Transverse colon (tissue), 4 donors: Measurements from ENCODE around the gene CERT1. TPM values are rescaled to one million over a fixed set of nuclear protein-coding genes. Genes with fewer than 3 reads are reported as not detected.

Experiments used
- DNase-seq: peaks from one replicate; pipeline ENCODE4 v3.0.0-alpha.2; 2019
- H3K27ac ChIP-seq, 4 donors: fragments of 200-600 bp; sonication (generic); 2 replicates each; pipeline ENCODE4 v1.5.1; 2016 to 2018; ENCODE audit warnings: inconsistent platforms in 4 of 4
- H3K27me3 ChIP-seq: fragments of 200-600 bp; sonication (generic); 2 replicates; pipeline ENCODE4 v1.5.1; 2017; ENCODE audit warnings: inconsistent platforms
- H3K36me3 ChIP-seq, 4 donors: fragments of 200-600 bp; sonication (generic); 2 replicates each; pipeline ENCODE4 v1.5.1; 2017 to 2019; ENCODE audit warnings: inconsistent platforms in 4 of 4
- H3K4me1 ChIP-seq, 4 donors: fragments of 200-600 bp; sonication (generic); 2 replicates each; pipeline ENCODE4 v1.5.1; 2017 to 2020; ENCODE audit warnings: inconsistent platforms in 4 of 4
- H3K4me3 ChIP-seq, 4 donors: fragments of 200-600 bp; sonication (generic); 1 replicate in 1 of 4; 2 replicates in 3 of 4; pipeline versions ENCODE4 v1.5.1 to v1.6.1; 2017 to 2019; ENCODE audit warnings: inconsistent platforms in 4 of 4
- H3K9me3 ChIP-seq, 2 donors: fragments of 200-600 bp; sonication (generic); 2 replicates each; pipeline ENCODE4 v1.5.1; 2017 to 2019; ENCODE audit warnings: inconsistent platforms in 2 of 2
- CTCF ChIP-seq, 5 experiments: fragments of 200-600 bp in 3 of 5; fragments of 450-650 bp in 2 of 5; sonication (generic) in 3 of 5; IDR thresholded peaks; 1 replicate in 2 of 5; 2 replicates in 3 of 5; pipeline ENCODE4 v1.5.1; 2016 to 2017; ENCODE audit warnings: antibody characterized with exemption in 5 of 5, inconsistent platforms in 3 of 5, mild to moderate bottlenecking in 2 of 5, moderate library complexity in 1 of 5
- EP300 ChIP-seq: sonication (generic); formaldehyde crosslinking; IDR thresholded peaks from one replicate; pipeline ENCODE4 v1.6.1; 2017; ENCODE audit warnings: antibody characterized with exemption, low read depth
- POLR2A ChIP-seq: fragments of 450-650 bp; IDR thresholded peaks from one replicate; pipeline ENCODE4 v1.6.1; 2016; ENCODE audit warnings: antibody characterized with exemption, mild to moderate bottlenecking, moderate library complexity
- POLR2AphosphoS5 ChIP-seq, 3 donors: sonication (generic); formaldehyde crosslinking; IDR thresholded peaks; one replicate each; pipeline ENCODE4 v1.6.1; 2016; ENCODE audit warnings: antibody characterized with exemption in 3 of 3
- WGBS, 2 donors: methylation state at CpG; one replicate each; pipeline ENCODE4 v1.1.5; 2018; ENCODE audit warnings: low coverage in 1 of 2; 5-methylcytosine and 5-hydroxymethylcytosine counted together
- in situ Hi-C, 4 donors: fragments of 200-750 bp; cut with MboI; loops; one replicate each; pipeline versions ENCODE4 v1.15.0 to v1.15.1; 2017; ENCODE audit warnings: low sequenced_read_pairs in 3 of 4, low pct_ligation_motif_present in 1 of 4, low pct_unique_long_range_greater_than_20kb in 1 of 4
- intact Hi-C: fragments of 100-400 bp; cut with DNase I; formaldehyde crosslinking; loops from one replicate; pipeline ENCODE4 v1.15.1; 2023; ENCODE audit warnings: low total_unique reads
- total RNA-seq, 4 donors: library from RNA; depleted of rRNA; stranded (reverse); fragments of >200 nt; gene quantifications; one replicate each; pipeline ENCODE4 v1.1.0, GENCODE V29; 2016

The CERT1 gene
- total RNA-seq, 4 donors from 2014 or later: 33.2 to 59.5 (median 39.4) TPM

- 60 to 63% methylated on average over 3 of the region's 3 CpGs for WGBS, 2 donors
- DNase-seq: no peak
- TF ChIP-seq POLR2A (no peak), POLR2AphosphoS5 (IDR thresholded peaks at IDR 0.05) (no peak), CTCF (IDR thresholded peaks at IDR 0.05) (no peak), EP300 (no peak)
- Histone ChIP-seq H3K9me3 (peaks cover 14% of the 10 kb centered on the region in 2 donors), H3K4me3 (no peak overlapping the region), H3K36me3 (peaks cover 0 to 13% (median 5%) of the 10 kb centered on the region in 4 donors), H3K27me3 (no peaks in the 10 kb centered on the region), H3K27ac (no peak overlapping the region), H3K4me1 (peaks cover 0 to 8% (median 2%) of the 10 kb centered on the region in 4 donors)
- intact Hi-C loops: no loop called here
- in situ Hi-C loops: loop anchor here in 1 of 4 donors (25.0 kb wide), 2 partner anchors 287 to 1962 kb away; partner anchors contain the start of genes ANKRA2, ANKRD31 and UTP15
These were observed 12.6 kb upstream of the CERT1 start for GRCh38 chr5:75524071-75524470.

GRCh38 chr5:75523275-75523674, 11.8 kb upstream of the CERT1 start:
- Histone ChIP-seq H3K4me3 (no peak overlapping the region), H3K36me3 (peaks cover 0 to 13% (median 5%) of the 10 kb centered on the region in 4 donors), H3K9me3 (peaks cover 14% of the 10 kb centered on the region in 2 donors), H3K4me1 (peaks cover 0 to 8% (median 2%) of the 10 kb centered on the region in 4 donors), H3K27ac (no peak overlapping the region), H3K27me3 (no peaks in the 10 kb centered on the region)
- DNase-seq: no peak
- in situ Hi-C loops (loop anchor here in 1 of 4 donors (25.0 kb wide), 2 partner anchors 286 to 1961 kb away; partner anchors contain the start of genes ANKRA2, ANKRD31 and UTP15), intact Hi-C loops (no loop called here)
- WGBS, 2 donors: 98 to 100% methylated on average over 1 of the region's 1 CpG
- TF ChIP-seq CTCF (IDR thresholded peaks at IDR 0.05) (no peak), POLR2A (no peak), POLR2AphosphoS5 (IDR thresholded peaks at IDR 0.05) (no peak), EP300 (no peak)

GRCh38 chr5:75522542-75522941, 11.1 kb upstream of the CERT1 start:
- Histone ChIP-seq H3K9me3 (peaks cover 14% of the 10 kb centered on the region in 2 donors), H3K4me3 (no peak overlapping the region), H3K4me1 (peaks cover 0 to 9% (median 2%) of the 10 kb centered on the region in 4 donors), H3K27ac (no peak overlapping the region), H3K27me3 (no peaks in the 10 kb centered on the region), H3K36me3 (peaks cover 0 to 13% (median 5%) of the 10 kb centered on the region in 4 donors)
- WGBS, 2 donors: 92 to 100% methylated on average over 1 of the region's 1 CpG
- in situ Hi-C loops: loop anchor here in 1 of 4 donors (25.0 kb wide), 2 partner anchors 285 to 1960 kb away; partner anchors contain the start of genes ANKRA2, ANKRD31 and UTP15
- no peak for TF ChIP-seq POLR2AphosphoS5 (IDR thresholded peaks at IDR 0.05)
- TF ChIP-seq CTCF (IDR thresholded peaks at IDR 0.05): no peak
- no peak for TF ChIP-seq POLR2A
- no peak for TF ChIP-seq EP300
- no peak for DNase-seq
- intact Hi-C loops: no loop called here

GRCh38 chr5:75522025-75522424, 10.6 kb upstream of the CERT1 start:
- no peak for DNase-seq
- peaks cover 0 to 10% (median 2%) of the 10 kb centered on the region in 4 donors for H3K4me1 ChIP-seq
- intact Hi-C loops: no loop called here
- H3K27ac ChIP-seq: no peak overlapping the region
- in situ Hi-C loops: loop anchor here in 1 of 4 donors (25.0 kb wide), 2 partner anchors 285 to 1960 kb away; partner anchors contain the start of genes ANKRA2, ANKRD31 and UTP15
- no peaks in the 10 kb centered on the region for H3K27me3 ChIP-seq
- peaks cover 14% of the 10 kb centered on the region in 2 donors for H3K9me3 ChIP-seq
- TF ChIP-seq POLR2AphosphoS5 (IDR thresholded peaks at IDR 0.05) (no peak), POLR2A (no peak), EP300 (no peak), CTCF (IDR thresholded peaks at IDR 0.05) (no peak)
- H3K4me3 ChIP-seq: no peak overlapping the region
- H3K36me3 ChIP-seq: peaks cover 0 to 13% (median 5%) of the 10 kb centered on the region in 4 donors
